IMR-90 (cell line): Measurements from ENCODE around the gene TNRC6C. TPM values are rescaled to one million over a fixed set of nuclear protein-coding genes. Genes with fewer than 3 reads are reported as not detected.

Experiments used
- ATAC-seq: fragments of 200-7000 bp; cut with Tn5 transposase; 2 replicates; pipeline ENCODE4 v1.9.1; 2020; ENCODE audit warnings: low read depth, mild to moderate bottlenecking, moderate library complexity
- BruUV-seq: library from RNA; stranded (reverse); fragments of 400-500 nt; replicated peaks from 2 replicates; lab custom pipeline; 2021; lab: Mats Ljungman, UMichigan
- CTCF ChIA-PET: fragments of 300-600 bp; formaldehyde crosslinking; extraction: SDS; loops from one replicate; lab custom pipeline; 2021; ENCODE audit warnings: antibody characterized with exemption; lab: Yijun Ruan, JAX
- POLR2A ChIA-PET: fragments of 300-600 bp; sonication (Branson Sonifier 250); formaldehyde crosslinking; loops from one replicate; lab custom pipeline; 2022; ENCODE audit warnings: antibody characterized with exemption; ENCODE audit not compliant: unreplicated experiment; lab: Charles Lee
- DNase-seq: peaks from one replicate; pipeline ENCODE4 v3.0.0; 2013
- H2AFZ ChIP-seq: replicated peaks from 2 replicates; pipeline ENCODE3; 2013; ENCODE audit warnings: low read length, mild to moderate bottlenecking; ENCODE audit not compliant: poor library complexity
- H2AK5ac ChIP-seq: 2 replicates; pipeline ENCODE4 v1.6.1; 2013; ENCODE audit warnings: low read depth, low read length, inconsistent platforms
- H2AK9ac ChIP-seq: replicated peaks from 2 replicates; pipeline ENCODE3; 2013; ENCODE audit warnings: mild to moderate bottlenecking, low read depth, low read length, moderate library complexity; ENCODE audit not compliant: poor library complexity
- H2BK120ac ChIP-seq: 2 replicates; pipeline ENCODE4 v1.6.1; 2013; ENCODE audit warnings: low read depth, low read length, inconsistent platforms
- H2BK15ac ChIP-seq: 3 replicates; pipeline ENCODE4 v1.6.1; 2013; ENCODE audit warnings: low read depth, low read length, inconsistent platforms
- H2BK20ac ChIP-seq: 2 replicates; pipeline ENCODE4 v1.6.1; 2013; ENCODE audit warnings: low read depth, mild to moderate bottlenecking, inconsistent platforms, low read length, moderate library complexity
- H2BK5ac ChIP-seq: 2 replicates; pipeline ENCODE4 v1.6.1; 2013; ENCODE audit warnings: mild to moderate bottlenecking, low read depth, low read length, inconsistent platforms; ENCODE audit not compliant: poor library complexity, severe bottlenecking
- H3K14ac ChIP-seq: replicated peaks from 2 replicates; pipeline ENCODE4 v1.6.1; 2013; ENCODE audit warnings: low read depth, low read length, inconsistent platforms
- H3K18ac ChIP-seq: 2 replicates; pipeline ENCODE4 v1.6.1; 2013; ENCODE audit warnings: low read depth, low read length, control low read depth
- H3K23ac ChIP-seq: 2 replicates; pipeline ENCODE4 v1.6.1; 2013; ENCODE audit warnings: low read depth, low read length, inconsistent platforms
- H3K27ac ChIP-seq: 2 replicates; pipeline ENCODE4 v1.5.1; 2013; ENCODE audit warnings: mild to moderate bottlenecking, control low read depth, low read length; ENCODE audit not compliant: insufficient read depth
- H3K27me3 ChIP-seq: 2 replicates; pipeline ENCODE4 v1.6.1; 2013; ENCODE audit warnings: low read length; ENCODE audit not compliant: control insufficient read depth, insufficient read depth
- H3K36me3 ChIP-seq: 2 replicates; pipeline ENCODE4 v1.6.1; 2013; ENCODE audit warnings: low read length, mixed read lengths; ENCODE audit not compliant: control insufficient read depth, insufficient read depth
- H3K4ac ChIP-seq: 2 replicates; pipeline ENCODE4 v1.6.1; 2013; ENCODE audit warnings: low read depth, low read length, inconsistent platforms
- H3K4me1 ChIP-seq: 2 replicates; pipeline ENCODE4 v1.6.1; 2013; ENCODE audit warnings: low read length, mixed read lengths; ENCODE audit not compliant: control insufficient read depth, insufficient read depth
- H3K4me2 ChIP-seq: 2 replicates; pipeline ENCODE4 v1.6.1; 2013; ENCODE audit warnings: low read depth, mild to moderate bottlenecking, control low read depth, low read length, moderate library complexity
- H3K4me3 ChIP-seq: 2 replicates; pipeline ENCODE4 v1.5.1; 2013; ENCODE audit warnings: low read depth, mild to moderate bottlenecking, control low read depth, low read length, moderate library complexity; ENCODE audit not compliant: insufficient read depth
- H3K56ac ChIP-seq: 2 replicates; pipeline ENCODE4 v1.6.1; 2013; ENCODE audit warnings: low read length, inconsistent platforms; ENCODE audit not compliant: insufficient read depth; ENCODE audit errors: extremely low read depth
- H3K79me1 ChIP-seq, 2 experiments: 2 replicates each; pipeline ENCODE4 v1.6.1; 2013; ENCODE audit warnings: low read length in 2 of 2, inconsistent platforms in 1 of 2, low read depth in 1 of 2
- H3K9ac ChIP-seq: 2 replicates; pipeline ENCODE4 v1.6.1; 2013; ENCODE audit warnings: low read depth, low read length, control low read depth
- H3K9me1 ChIP-seq: 2 replicates; pipeline ENCODE4 v1.6.1; 2013; ENCODE audit warnings: low read length, inconsistent platforms; ENCODE audit not compliant: insufficient read depth
- H3K9me3 ChIP-seq: 2 replicates; pipeline ENCODE4 v1.6.1; 2013; ENCODE audit warnings: low read length; ENCODE audit not compliant: control insufficient read depth, insufficient read depth
- H4K20me1 ChIP-seq: 2 replicates; pipeline ENCODE4 v1.6.1; 2013; ENCODE audit warnings: low read length, inconsistent platforms; ENCODE audit not compliant: insufficient read depth
- H4K5ac ChIP-seq: 2 replicates; pipeline ENCODE4 v1.6.1; 2013; ENCODE audit warnings: mild to moderate bottlenecking, low read depth, low read length, control low read depth
- H4K8ac ChIP-seq, 2 experiments: 2 replicates each; pipeline ENCODE4 v1.6.1; 2013; ENCODE audit warnings: low read depth in 2 of 2, low read length in 2 of 2, control low read depth in 1 of 2, inconsistent platforms in 1 of 2
- H4K91ac ChIP-seq: 2 replicates; pipeline ENCODE4 v1.6.1; 2013; ENCODE audit warnings: low read depth, low read length, inconsistent platforms; ENCODE audit not compliant: insufficient read depth
- BHLHE40 ChIP-seq: fragments of 150-350 bp; IDR thresholded peaks from 2 replicates; pipeline ENCODE4 v1.6.1; 2016; ENCODE audit warnings: mild to moderate bottlenecking, low read depth, low read length
- CEBPB ChIP-seq: IDR thresholded peaks from 2 replicates; pipeline ENCODE4 v1.6.1; 2012; ENCODE audit warnings: low read depth, low read length, improper control_type of control experiment
- CTCF ChIP-seq: conservative IDR thresholded peaks from 2 replicates; pipeline ENCODE4 v1.5.1; 2012; ENCODE audit warnings: mild to moderate bottlenecking, low read depth, low read length, improper control_type of control experiment
- MXI1 ChIP-seq: IDR thresholded peaks from 2 replicates; pipeline ENCODE4 v1.6.1; 2012; ENCODE audit warnings: low read depth, mild to moderate bottlenecking, low read length, moderate library complexity, borderline replicate concordance
- NFE2L2 ChIP-seq: fragments of 150-350 bp; IDR thresholded peaks from 2 replicates; pipeline ENCODE4 v1.6.1; 2016; ENCODE audit warnings: low read depth, mild to moderate bottlenecking, low read length
- RAD21 ChIP-seq: IDR thresholded peaks from 2 replicates; pipeline ENCODE4 v1.6.1; 2012; ENCODE audit warnings: low read length, improper control_type of control experiment
- RCOR1 ChIP-seq: IDR thresholded peaks from 2 replicates; pipeline ENCODE4 v1.6.1; 2012; ENCODE audit warnings: mild to moderate bottlenecking, low read length, improper control_type of control experiment; ENCODE audit not compliant: insufficient replicate concordance
- RFX5 ChIP-seq: IDR thresholded peaks from 2 replicates; pipeline ENCODE4 v1.8.0; 2012; ENCODE audit warnings: low read depth, mild to moderate bottlenecking, low read length, moderate library complexity
- SMC3 ChIP-seq: fragments of 150-350 bp; IDR thresholded peaks from 2 replicates; pipeline ENCODE4 v1.6.1; 2016; ENCODE audit warnings: low read depth, mild to moderate bottlenecking, antibody characterized with exemption, low read length, moderate library complexity
- USF2 ChIP-seq: fragments of 150-350 bp; IDR thresholded peaks from 2 replicates; pipeline ENCODE4 v1.6.1; 2017; ENCODE audit warnings: mild to moderate bottlenecking, antibody characterized with exemption, low read length, low read depth
- WGBS, 2 experiments: methylation state at CpG; one replicate each; pipeline versions ENCODE4 v1.1.5 to v1.1.7; 2013; ENCODE audit warnings: missing lambda C conversion rate in 2 of 2; ENCODE audit not compliant: insufficient read length in 1 of 2; ENCODE audit errors: extremely low coverage in 2 of 2; 5-methylcytosine and 5-hydroxymethylcytosine counted together
- dilution Hi-C: fragments of 300-500 bp; cut with HindIII; formaldehyde crosslinking; loops from one replicate; pipeline ENCODE4 v1.14.3; 2018; ENCODE audit warnings: low sequenced_read_pairs; ENCODE audit not compliant: unreplicated experiment
- in situ Hi-C: fragments of 300-500 bp; cut with MboI; formaldehyde crosslinking; loops from 3 replicates; pipeline ENCODE4 v1.14.3; 2019; ENCODE audit warnings: low sequenced_read_pairs, inconsistent platforms, mixed read lengths
- intact Hi-C: fragments of 100-400 bp; cut with micrococcal nuclease; formaldehyde crosslinking; loops from 2 replicates; pipeline ENCODE4 v1.10.0; 2022
- polyA plus RNA-seq, 3 experiments: library from polyadenylated mRNA; depleted of rRNA; stranded (reverse); fragments of >200 nt; gene quantifications; 2 replicates each; pipeline ENCODE4 v1.2.3, GENCODE V29; 2012; ENCODE audit warnings: low replicate concordance in 1 of 3
- total RNA-seq: library from RNA; depleted of rRNA; stranded (reverse); fragments of >200 nt; gene quantifications from 2 replicates; pipeline ENCODE4 v1.2.3, GENCODE V29; 2012

Gene TNRC6C
- total and polyA plus RNA-seq, 2 of the 4 experiments (the other 2 are of a cell fraction), result 1.6 to 2.7 TPM

GRCh38 chr17:78089576-78090281 is 131.2 kb downstream of the TNRC6C start:
- CTCF ChIA-PET, result no interaction called here

More at GRCh38 chr17:78089576-78090281, 131.2 kb downstream of the TNRC6C start:
- in situ Hi-C loops, result no loop called here
- Histone ChIP-seq H3K56ac (no peak overlapping the region), H2BK120ac (no peak overlapping the region), H3K14ac (no peak overlapping the region), H4K8ac (no peak overlapping the region), H3K9ac (no peak overlapping the region), H3K27ac (no peak overlapping the region), H3K27me3 (no peaks in the 10 kb centered on the region), H2AK9ac (no peak overlapping the region), H2AFZ (no peak overlapping the region), H3K9me3 (no peaks in the 10 kb centered on the region), H4K5ac (no peak overlapping the region), H2BK5ac (no peak overlapping the region), H3K4ac (no peak overlapping the region), H4K20me1 (no peaks in the 10 kb centered on the region), H2AK5ac (no peak overlapping the region), H2BK15ac (no peak overlapping the region), H3K18ac (no peak overlapping the region), H4K91ac (no peak overlapping the region), H3K4me2 (no peak overlapping the region), H2BK20ac (no peak overlapping the region), H3K9me1 (peaks cover 4% of the 10 kb centered on the region; the same call in 1 of the 2 replicates), H3K79me1 (no peaks in the 10 kb centered on the region), H3K23ac (no peak overlapping the region), H3K4me3 (no peak overlapping the region), H3K36me3 (peaks cover 41% of the 10 kb centered on the region), H3K4me1 (no peaks in the 10 kb centered on the region)
- intact Hi-C loops, result no loop called here
- POLR2A ChIA-PET, result no interaction called here
- dilution Hi-C loops, result no loop called here
- ATAC-seq (no peak), DNase-seq (no peak)
- 90% methylated on average over 5 of the region's 7 CpGs; no CpG with 5 or more reads in 1 of the 2 experiments for WGBS, 2 experiments
- no TSS peak for BruUV-seq
- TF ChIP-seq USF2 (no peak), MXI1 (no peak), CTCF (no peak), RCOR1 (no peak), CEBPB (no peak), RFX5 (no peak), NFE2L2 (no peak), BHLHE40 (no peak), SMC3 (no peak), RAD21 (no peak)
